GM20000 (cell line): ENCODE results near the gene OVOL2.
A peak's percentile ranks its signal among the peaks of the same experiment; 100 is the strongest.

Experiments used
- DNase-seq: peaks from one replicate; pipeline ENCODE4 v3.0.0; 2012; ENCODE audit warnings: low spot score
- CTCF ChIP-seq: IDR thresholded peaks from 2 replicates; pipeline ENCODE4 v1.5.1; 2012; ENCODE audit warnings: mild to moderate bottlenecking, control low read depth; ENCODE audit errors: extremely low read depth, missing control alignments

OVOL2 gene

GRCh38 chr20:18011951-18012645 lies 45.6 kb downstream of the OVOL2 start:
- no peak for DNase-seq
- no peak for TF ChIP-seq CTCF

- no peak for TF ChIP-seq CTCF
- DNase-seq: no peak
These were observed 46.2 kb downstream of the OVOL2 start for GRCh38 chr20:18011482-18011881.

GRCh38 chr20:18009116-18009515 lies 48.6 kb downstream of the OVOL2 start:
- DNase-seq: no peak
- no peak for TF ChIP-seq CTCF

GRCh38 chr20:18007534-18008292 lies 50.0 kb downstream of the OVOL2 start:
- TF ChIP-seq CTCF: no peak

GRCh38 chr20:18006684-18007083 lies 51.0 kb downstream of the OVOL2 start:
- no peak for TF ChIP-seq CTCF
- DNase-seq: no peak

More at GRCh38 chr20:18007534-18008292, 50.0 kb downstream of the OVOL2 start:
- DNase-seq: no peak

- no peak for TF ChIP-seq CTCF
- no peak for DNase-seq
These were observed 51.7 kb downstream of the OVOL2 start for GRCh38 chr20:18005990-18006364.

GRCh38 chr20:18005170-18005989 lies 52.3 kb downstream of the OVOL2 start:
- no peak for TF ChIP-seq CTCF
- peak; percentile 76 for DNase-seq
